ENCODE measurements around the gene KANSL1. TPM values are rescaled to one million over a fixed set of nuclear protein-coding genes. Genes with fewer than 3 reads are reported as not detected.
"Not testable (repeated sequence)": the region's sequence is repeated elsewhere in the genome, so short reads cannot be mapped to it uniquely, and the experiment has no call there.

The KANSL1 gene
- 10 to 100 TPM; 46.8 to 64.5 TPM for total RNA-seq

- ChIA-PET CTCF (interaction anchor here (0.5 to 1.5 kb wide), 24 partner anchors 10 to 1233 kb away, joined by 3 to 11 read pairs (median 4); no protein-coding TSS in a partner anchor), POLR2A (interaction anchor here (0.5 to 1.0 kb wide), 6 partner anchors 14 to 154 kb away, joined by 3 to 6 read pairs (median 4); no protein-coding TSS in a partner anchor)
- intact Hi-C loops (cut with DNase I, micrococcal nuclease) = loop anchor here (1.0 to 10.0 kb wide), 11 partner anchors 19 to 1454 kb away; partner anchors contain the start of genes HEXIM2 (in 1 of the 2), KPNB1 (in 1 of the 2) and MAP3K14 (in 1 of the 2)
- peak within 1 kb of the TSS; percentile 89 for H3K4me3 Mint-ChIP-seq
- DNase-seq (peak; percentile 92), ATAC-seq (peak; percentile 65)
- peaks cover 6% of the 10 kb centered on the region for H3K36me3 Mint-ChIP-seq (ENCODE audit: low read depth)
- H3K27ac Mint-ChIP-seq = peak within 1 kb of the TSS; percentile 96
- no peaks in the 10 kb centered on the region for H3K27me3 Mint-ChIP-seq
- H3K4me1 Mint-ChIP-seq = peaks cover 62% of the 10 kb centered on the region
- H3K9me3 Mint-ChIP-seq (ENCODE audit: low read depth) = no peaks in the 10 kb centered on the region
Measured at GRCh38 chr17:46193151-46193625, at the start of gene KANSL1. Gene KANSL1 (minus strand): TSS chr17:46193429. CDS start chr17:46172143, 21,286 bp downstream.

- ATAC-seq; H3K36me3 Mint-ChIP-seq (ENCODE audit: low read depth); H3K27me3 Mint-ChIP-seq; intact Hi-C loops (cut with DNase I, micrococcal nuclease); CTCF ChIA-PET; H3K9me3 Mint-ChIP-seq (ENCODE audit: low read depth); POLR2A ChIA-PET; H3K4me3 Mint-ChIP-seq; H3K27ac Mint-ChIP-seq; DNase-seq; H3K4me1 Mint-ChIP-seq: not testable (repeated sequence)
Measured at GRCh38 chr17:46231359-46231758, 38.1 kb upstream of the KANSL1 start.

- POLR2A ChIA-PET, H3K27me3 Mint-ChIP-seq: not testable (repeated sequence)
Measured at GRCh38 chr17:46225274-46225794, 32.1 kb upstream of the KANSL1 start.

GRCh38 chr17:46224864-46225263 lies 31.6 kb upstream of the KANSL1 start:
- H3K36me3 Mint-ChIP-seq (ENCODE audit: low read depth); H3K9me3 Mint-ChIP-seq (ENCODE audit: low read depth); POLR2A ChIA-PET; H3K27me3 Mint-ChIP-seq; CTCF ChIA-PET; H3K4me1 Mint-ChIP-seq; H3K27ac Mint-ChIP-seq: not testable (repeated sequence)
- DNase-seq (peak; percentile 10), ATAC-seq (peak; percentile 28)
- H3K4me3 Mint-ChIP-seq = peak overlapping the region; percentile 83
- intact Hi-C loops (cut with DNase I, micrococcal nuclease) = loop anchor here in 1 of 2 experiments (2.0 kb wide), 1 partner anchor 42 kb away; no protein-coding TSS in a partner anchor

More at GRCh38 chr17:46225274-46225794, 32.1 kb upstream of the KANSL1 start:
- DNase-seq (peak; percentile 94), ATAC-seq (peak; percentile 100)
- H3K4me1 Mint-ChIP-seq; H3K36me3 Mint-ChIP-seq (ENCODE audit: low read depth); H3K9me3 Mint-ChIP-seq (ENCODE audit: low read depth); CTCF ChIA-PET: not testable (repeated sequence)
- H3K27ac Mint-ChIP-seq = peak overlapping the region; percentile 91
- peak overlapping the region; percentile 83 for H3K4me3 Mint-ChIP-seq
- intact Hi-C loops (cut with DNase I, micrococcal nuclease) = loop anchor here in 1 of 2 experiments (2.0 kb wide), 1 partner anchor 41 kb away; no protein-coding TSS in a partner anchor

- H3K27ac Mint-ChIP-seq; H3K36me3 Mint-ChIP-seq (ENCODE audit: low read depth); CTCF ChIA-PET; POLR2A ChIA-PET; H3K27me3 Mint-ChIP-seq; H3K4me3 Mint-ChIP-seq; DNase-seq; intact Hi-C loops (cut with DNase I, micrococcal nuclease); H3K4me1 Mint-ChIP-seq; H3K9me3 Mint-ChIP-seq (ENCODE audit: low read depth): not testable (repeated sequence)
- ATAC-seq = peak; percentile 21
Measured at GRCh38 chr17:46223041-46223440, 29.8 kb upstream of the KANSL1 start.

- H3K4me1 Mint-ChIP-seq = peaks cover 16% of the 10 kb centered on the region
- no peaks in the 10 kb centered on the region for H3K9me3 Mint-ChIP-seq (ENCODE audit: low read depth)
- POLR2A ChIA-PET = no interaction called here
- CTCF ChIA-PET = interaction anchor here (0.6 to 2.5 kb wide), 2 partner anchors 17 to 172 kb away, joined by 3 to 12 read pairs; no protein-coding TSS in a partner anchor
- no peaks in the 10 kb centered on the region for H3K27me3 Mint-ChIP-seq
- intact Hi-C loops (cut with DNase I, micrococcal nuclease) = no loop called here
- DNase-seq (no peak), ATAC-seq (no peak)
- H3K4me3 Mint-ChIP-seq = no peak overlapping the region
- no peak overlapping the region for H3K27ac Mint-ChIP-seq
- peaks cover 13% of the 10 kb centered on the region for H3K36me3 Mint-ChIP-seq (ENCODE audit: low read depth)
Measured at GRCh38 chr17:46216682-46217081, 23.5 kb upstream of the KANSL1 start.

GRCh38 chr17:46212634-46213435 lies 19.6 kb upstream of the KANSL1 start:
- Mint-ChIP-seq H3K36me3 (ENCODE audit: low read depth) (peaks cover 17% of the 10 kb centered on the region), H3K4me3 (no peak overlapping the region), H3K9me3 (ENCODE audit: low read depth) (no peaks in the 10 kb centered on the region), H3K4me1 (peaks cover 23% of the 10 kb centered on the region), H3K27ac (no peak overlapping the region), H3K27me3 (no peaks in the 10 kb centered on the region)
- POLR2A ChIA-PET = no interaction called here
- ATAC-seq (peak; percentile 66), DNase-seq (peak; percentile 61)
- intact Hi-C loops (cut with DNase I, micrococcal nuclease) = loop anchor here (1.0 to 5.0 kb wide), 5 partner anchors 19 to 211 kb away; partner anchors contain the start of gene KANSL1 (in 1 of the 2)
- CTCF ChIA-PET = interaction anchor here (0.6 to 2.2 kb wide), 39 partner anchors 13 to 880 kb away, joined by 3 to 38 read pairs (median 4); partner anchors contain the start of genes KANSL1 and STH

GRCh38 chr17:46208997-46209396 lies 15.8 kb upstream of the KANSL1 start:
- ATAC-seq (no peak), DNase-seq (no peak)
- H3K4me3 Mint-ChIP-seq = no peak overlapping the region
- intact Hi-C loops (cut with DNase I, micrococcal nuclease) = no loop called here
- POLR2A ChIA-PET = interaction anchor here (0.6 kb wide), 1 partner anchor 1671 kb away, joined by 6 read pairs; no protein-coding TSS in a partner anchor
- peaks cover 14% of the 10 kb centered on the region for H3K4me1 Mint-ChIP-seq
- no peak overlapping the region for H3K27ac Mint-ChIP-seq
- no peaks in the 10 kb centered on the region for H3K27me3 Mint-ChIP-seq
- no peaks in the 10 kb centered on the region for H3K9me3 Mint-ChIP-seq (ENCODE audit: low read depth)
- peaks cover 19% of the 10 kb centered on the region for H3K36me3 Mint-ChIP-seq (ENCODE audit: low read depth)
- CTCF ChIA-PET = interaction anchor here (1.0 to 2.6 kb wide), 3 partner anchors 13 to 204 kb away, joined by 3 to 10 read pairs (median 3); no protein-coding TSS in a partner anchor

- CTCF ChIA-PET = no interaction called here
- intact Hi-C loops (cut with DNase I, micrococcal nuclease) = no loop called here
- peaks cover 21% of the 10 kb centered on the region for H3K36me3 Mint-ChIP-seq (ENCODE audit: low read depth)
Measured at GRCh38 chr17:46205975-46206374, 12.7 kb upstream of the KANSL1 start.

GRCh38 chr17:46202424-46202823 lies 9.2 kb upstream of the KANSL1 start:
- DNase-seq (no peak), ATAC-seq (no peak)
- POLR2A ChIA-PET = no interaction called here
- H3K27me3 Mint-ChIP-seq = no peaks in the 10 kb centered on the region
- peaks cover 28% of the 10 kb centered on the region for H3K4me1 Mint-ChIP-seq
- H3K4me3 Mint-ChIP-seq = no peak overlapping the region
- H3K27ac Mint-ChIP-seq = no peak overlapping the region
- intact Hi-C loops (cut with DNase I, micrococcal nuclease) = no loop called here
- no peaks in the 10 kb centered on the region for H3K9me3 Mint-ChIP-seq (ENCODE audit: low read depth)
- CTCF ChIA-PET = interaction anchor here (1.0 to 1.2 kb wide), 2 partner anchors 8 to 13 kb away, joined by 3 to 4 read pairs; no protein-coding TSS in a partner anchor
- peaks cover 20% of the 10 kb centered on the region for H3K36me3 Mint-ChIP-seq (ENCODE audit: low read depth)

More at GRCh38 chr17:46205975-46206374, 12.7 kb upstream of the KANSL1 start:
- peaks cover 10% of the 10 kb centered on the region for H3K4me1 Mint-ChIP-seq
- H3K9me3 Mint-ChIP-seq (ENCODE audit: low read depth) = no peaks in the 10 kb centered on the region
- DNase-seq = no peak
- no peak overlapping the region for H3K27ac Mint-ChIP-seq
- POLR2A ChIA-PET = interaction anchor here (0.6 kb wide), 1 partner anchor 22 kb away, joined by 3 read pairs; no protein-coding TSS in a partner anchor
- H3K4me3 Mint-ChIP-seq = no peak overlapping the region
- H3K27me3 Mint-ChIP-seq = no peaks in the 10 kb centered on the region
- no peak for ATAC-seq

- H3K27ac Mint-ChIP-seq = no peak overlapping the region
- no peak overlapping the region for H3K4me3 Mint-ChIP-seq
- DNase-seq = no peak
- ATAC-seq = no peak
- H3K9me3 Mint-ChIP-seq (ENCODE audit: low read depth) = no peaks in the 10 kb centered on the region
- H3K36me3 Mint-ChIP-seq (ENCODE audit: low read depth) = peaks cover 20% of the 10 kb centered on the region
- peaks cover 36% of the 10 kb centered on the region for H3K4me1 Mint-ChIP-seq
- intact Hi-C loops (cut with DNase I, micrococcal nuclease) = no loop called here
- ChIA-PET POLR2A (no interaction called here), CTCF (interaction anchor here (1.0 to 1.2 kb wide), 2 partner anchors 9 to 13 kb away, joined by 3 to 4 read pairs; no protein-coding TSS in a partner anchor)
- H3K27me3 Mint-ChIP-seq = no peaks in the 10 kb centered on the region
Measured at GRCh38 chr17:46201491-46201890, 8.3 kb upstream of the KANSL1 start.

Data from activated CD4-positive, alpha-beta T cell treated with anti-CD3 and anti-CD28 coated beads for 36 hours (primary cell).